ENCODE measurements around the gene ANO6. TPM values are rescaled to one million over a fixed set of nuclear protein-coding genes. Genes with fewer than 3 reads are reported as not detected.

ANO6 gene
- total RNA-seq, 2 donors from 2014 or later = 32.2 to 69.5 TPM

DNA sequence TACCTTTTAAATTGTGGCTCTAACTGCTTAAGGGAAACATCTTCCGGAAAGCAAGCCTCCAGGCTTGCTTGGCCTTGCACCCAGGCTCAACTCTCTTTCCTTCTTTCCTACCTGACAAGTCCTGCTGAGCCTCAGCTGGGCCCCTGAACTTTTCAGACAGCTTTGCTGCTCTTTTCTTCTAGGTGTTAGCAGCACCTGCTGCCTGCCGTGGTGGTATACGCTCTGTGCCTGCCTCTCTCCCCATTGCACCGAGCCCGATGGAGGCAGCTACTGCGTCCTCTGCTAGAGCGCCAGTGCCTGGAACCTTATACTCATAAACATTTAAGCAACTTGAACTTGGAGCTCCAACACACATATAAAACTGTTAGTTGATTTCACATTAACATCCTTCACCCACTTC is 195.7 kb downstream of the ANO6 start:
- no peak overlapping the region for H3K4me3 Mint-ChIP-seq
- no peak for ATAC-seq
- H3K9me3 ChIP-seq (ENCODE audit: control insufficient read depth, low read length, poor library complexity, severe bottlenecking) = no peaks in the 10 kb centered on the region
- peaks cover 16% of the 10 kb centered on the region for H3K36me3 Mint-ChIP-seq (ENCODE audit: low read depth)
- no peak for DNase-seq
- no peaks in the 10 kb centered on the region for H3K27me3 Mint-ChIP-seq
- H3K27ac Mint-ChIP-seq = no peak overlapping the region
- peaks cover 6% of the 10 kb centered on the region for H3K4me1 Mint-ChIP-seq

DNA sequence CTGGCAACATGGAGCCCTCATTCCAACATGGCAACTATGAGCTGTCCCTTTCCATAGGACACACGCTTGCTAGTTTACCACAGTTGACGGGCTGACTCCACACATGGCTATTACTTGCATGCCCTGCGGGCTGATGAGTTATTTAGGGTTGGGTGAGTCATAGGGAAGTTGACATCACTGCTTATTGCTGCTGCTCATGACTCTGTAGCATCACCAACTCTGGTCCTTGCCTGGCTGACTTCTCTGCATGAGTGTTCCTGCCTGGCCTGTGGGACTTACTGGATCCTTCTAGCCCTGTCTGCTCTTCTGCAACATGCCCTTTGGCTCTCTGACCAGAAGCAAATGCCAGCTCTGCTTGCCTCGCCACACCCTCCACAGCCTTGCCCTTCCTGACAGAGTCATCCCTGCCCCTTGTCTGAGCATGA is 199.5 kb downstream of the ANO6 start:
- Mint-ChIP-seq H3K27me3 (no peaks in the 10 kb centered on the region), H3K36me3 (ENCODE audit: low read depth) (peaks cover 5% of the 10 kb centered on the region), H3K4me1 (peaks cover 3% of the 10 kb centered on the region), H3K27ac (peak overlapping the region; percentile 21), H3K4me3 (no peak overlapping the region)
- H3K9me3 ChIP-seq (ENCODE audit: control insufficient read depth, low read length, poor library complexity, severe bottlenecking) = no peaks in the 10 kb centered on the region
- ATAC-seq = peak; percentile 30
- no peak for DNase-seq

DNA sequence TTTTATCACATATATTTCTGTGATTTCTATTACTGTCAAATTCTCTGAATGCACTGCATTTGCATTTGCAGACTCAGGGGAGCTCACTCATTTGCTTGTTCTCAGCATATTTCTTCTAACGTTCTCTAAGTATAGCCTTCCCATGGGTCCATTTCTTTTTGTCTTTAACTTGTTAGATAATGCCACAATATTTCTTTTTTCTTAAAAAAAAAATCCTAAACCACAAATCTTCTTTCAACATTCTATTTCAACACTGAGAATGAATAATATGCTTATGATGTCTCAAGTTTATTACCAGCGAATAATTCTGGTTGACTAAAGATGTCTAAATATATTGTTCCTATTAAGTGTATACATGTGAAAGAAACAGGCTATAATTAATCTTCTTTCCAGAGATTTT is 200.2 kb downstream of the ANO6 start:
- H3K4me1 Mint-ChIP-seq = peaks cover 3% of the 10 kb centered on the region
- H3K27me3 Mint-ChIP-seq = no peaks in the 10 kb centered on the region
- DNase-seq = no peak
- peak overlapping the region; percentile 21 for H3K27ac Mint-ChIP-seq
- no peak overlapping the region for H3K4me3 Mint-ChIP-seq
- peaks cover 5% of the 10 kb centered on the region for H3K36me3 Mint-ChIP-seq (ENCODE audit: low read depth)
- ATAC-seq = no peak
- H3K9me3 ChIP-seq (ENCODE audit: control insufficient read depth, low read length, poor library complexity, severe bottlenecking) = no peaks in the 10 kb centered on the region

DNA sequence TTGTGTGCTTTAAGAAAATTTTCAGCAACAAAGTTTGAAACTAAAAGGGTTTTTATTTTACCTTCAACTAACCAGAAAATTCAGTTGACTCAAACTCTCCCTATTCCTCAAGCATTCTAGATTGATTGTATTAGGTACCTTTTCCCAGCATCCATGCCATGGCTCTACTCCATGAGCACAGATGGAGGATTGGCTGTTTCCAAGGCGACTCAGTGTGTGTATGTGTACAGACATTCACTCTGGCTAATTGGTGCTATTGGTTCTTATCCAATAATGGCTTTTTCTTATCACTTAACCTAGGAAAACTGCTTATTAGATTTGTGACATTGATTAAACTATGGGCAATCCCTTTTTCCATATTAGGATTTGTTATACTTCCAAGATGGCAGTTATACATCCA is 202.6 kb downstream of the ANO6 start:
- Mint-ChIP-seq H3K4me3 (no peak overlapping the region), H3K27me3 (no peaks in the 10 kb centered on the region), H3K36me3 (ENCODE audit: low read depth) (no peaks in the 10 kb centered on the region), H3K27ac (no peak overlapping the region), H3K4me1 (no peaks in the 10 kb centered on the region)
- DNase-seq = no peak
- ATAC-seq = no peak
- H3K9me3 ChIP-seq (ENCODE audit: control insufficient read depth, low read length, poor library complexity, severe bottlenecking) = no peaks in the 10 kb centered on the region

- no peaks in the 10 kb centered on the region for H3K4me1 Mint-ChIP-seq
- no peak overlapping the region for H3K27ac Mint-ChIP-seq
- no peak overlapping the region for H3K4me3 Mint-ChIP-seq
- no peaks in the 10 kb centered on the region for H3K27me3 Mint-ChIP-seq
- ATAC-seq (no peak), DNase-seq (no peak)
- H3K9me3 ChIP-seq (ENCODE audit: control insufficient read depth, low read length, poor library complexity, severe bottlenecking) = no peaks in the 10 kb centered on the region
- no peaks in the 10 kb centered on the region for H3K36me3 Mint-ChIP-seq (ENCODE audit: low read depth)
Observed at GRCh38 chr12:45419317-45419814, 203.5 kb downstream of the ANO6 start.

- Mint-ChIP-seq H3K4me3 (no peak overlapping the region), H3K36me3 (ENCODE audit: low read depth) (peaks cover 11% of the 10 kb centered on the region), H3K4me1 (peaks cover 3% of the 10 kb centered on the region), H3K27ac (no peak overlapping the region), H3K27me3 (no peaks in the 10 kb centered on the region)
- H3K9me3 ChIP-seq (ENCODE audit: control insufficient read depth, low read length, poor library complexity, severe bottlenecking) = no peaks in the 10 kb centered on the region
- DNase-seq (no peak), ATAC-seq (no peak)
Observed at GRCh38 chr12:45421736-45422135, 205.8 kb downstream of the ANO6 start.

- peaks cover 3% of the 10 kb centered on the region for H3K4me1 Mint-ChIP-seq
- ATAC-seq (no peak), DNase-seq (no peak)
- no peak overlapping the region for H3K4me3 Mint-ChIP-seq
- H3K9me3 ChIP-seq (ENCODE audit: control insufficient read depth, low read length, poor library complexity, severe bottlenecking) = no peaks in the 10 kb centered on the region
- H3K36me3 Mint-ChIP-seq (ENCODE audit: low read depth) = peaks cover 17% of the 10 kb centered on the region
- H3K27ac Mint-ChIP-seq = no peak overlapping the region
- no peaks in the 10 kb centered on the region for H3K27me3 Mint-ChIP-seq
Observed at GRCh38 chr12:45423931-45424330, 208.0 kb downstream of the ANO6 start.

DNA sequence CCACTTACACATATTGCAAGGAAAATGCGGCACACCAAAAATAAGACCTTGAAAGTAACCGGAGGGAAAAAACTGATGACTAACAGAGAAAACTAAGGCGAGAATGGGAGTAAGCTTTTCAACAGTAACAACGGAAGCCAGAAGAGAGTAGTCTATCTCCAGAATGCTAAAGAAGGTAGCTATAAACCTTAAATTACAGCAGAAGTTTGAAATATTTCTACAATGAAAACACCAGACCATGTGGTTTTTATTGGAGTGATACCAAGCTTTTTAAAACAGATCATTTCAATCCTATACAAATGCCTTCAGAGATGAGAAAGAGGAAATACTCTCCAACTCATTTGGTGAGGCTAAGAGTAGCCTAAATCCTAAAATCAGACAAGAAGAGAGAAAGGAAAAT is 209.5 kb downstream of the ANO6 start:
- H3K9me3 ChIP-seq (ENCODE audit: control insufficient read depth, low read length, poor library complexity, severe bottlenecking) = no peaks in the 10 kb centered on the region
- Mint-ChIP-seq H3K4me1 (peaks cover 4% of the 10 kb centered on the region), H3K27me3 (no peaks in the 10 kb centered on the region), H3K4me3 (no peak overlapping the region), H3K36me3 (ENCODE audit: low read depth) (peaks cover 17% of the 10 kb centered on the region), H3K27ac (no peak overlapping the region)
- ATAC-seq = no peak
- DNase-seq = no peak

GRCh38 chr12:45426294-45426693 is 210.4 kb downstream of the ANO6 start:
- H3K27me3 Mint-ChIP-seq = no peaks in the 10 kb centered on the region
- ATAC-seq (no peak), DNase-seq (no peak)
- H3K4me1 Mint-ChIP-seq = peaks cover 6% of the 10 kb centered on the region
- peaks cover 17% of the 10 kb centered on the region for H3K36me3 Mint-ChIP-seq (ENCODE audit: low read depth)
- H3K4me3 Mint-ChIP-seq = no peak overlapping the region
- H3K9me3 ChIP-seq (ENCODE audit: control insufficient read depth, low read length, poor library complexity, severe bottlenecking) = no peaks in the 10 kb centered on the region
- peak overlapping the region; percentile 3 for H3K27ac Mint-ChIP-seq

- no peak overlapping the region for H3K4me3 Mint-ChIP-seq
- no peak overlapping the region for H3K27ac Mint-ChIP-seq
Observed at GRCh38 chr12:45427042-45427441, 211.1 kb downstream of the ANO6 start.

GRCh38 chr12:45429831-45430230 is 213.9 kb downstream of the ANO6 start:
- Mint-ChIP-seq H3K36me3 (ENCODE audit: low read depth) (peaks cover 17% of the 10 kb centered on the region), H3K27me3 (no peaks in the 10 kb centered on the region), H3K4me1 (peaks cover 6% of the 10 kb centered on the region), H3K4me3 (no peak overlapping the region), H3K27ac (no peak overlapping the region)
- no peak for DNase-seq
- ATAC-seq = no peak
- no peaks in the 10 kb centered on the region for H3K9me3 ChIP-seq (ENCODE audit: control insufficient read depth, low read length, poor library complexity, severe bottlenecking)

More at GRCh38 chr12:45427042-45427441, 211.1 kb downstream of the ANO6 start:
- peaks cover 6% of the 10 kb centered on the region for H3K4me1 Mint-ChIP-seq
- H3K9me3 ChIP-seq (ENCODE audit: control insufficient read depth, low read length, poor library complexity, severe bottlenecking) = no peaks in the 10 kb centered on the region
- no peak for DNase-seq
- no peak for ATAC-seq
- no peaks in the 10 kb centered on the region for H3K27me3 Mint-ChIP-seq
- H3K36me3 Mint-ChIP-seq (ENCODE audit: low read depth) = peaks cover 17% of the 10 kb centered on the region

- Mint-ChIP-seq H3K4me1 (peaks cover 4% of the 10 kb centered on the region), H3K27me3 (no peaks in the 10 kb centered on the region), H3K4me3 (no peak overlapping the region), H3K36me3 (ENCODE audit: low read depth) (peaks cover 11% of the 10 kb centered on the region), H3K27ac (peak overlapping the region; percentile 3)
- H3K9me3 ChIP-seq (ENCODE audit: control insufficient read depth, low read length, poor library complexity, severe bottlenecking) = no peaks in the 10 kb centered on the region
- no peak for DNase-seq
- ATAC-seq = no peak
Observed at GRCh38 chr12:45431126-45431525, 215.2 kb downstream of the ANO6 start.

DNA sequence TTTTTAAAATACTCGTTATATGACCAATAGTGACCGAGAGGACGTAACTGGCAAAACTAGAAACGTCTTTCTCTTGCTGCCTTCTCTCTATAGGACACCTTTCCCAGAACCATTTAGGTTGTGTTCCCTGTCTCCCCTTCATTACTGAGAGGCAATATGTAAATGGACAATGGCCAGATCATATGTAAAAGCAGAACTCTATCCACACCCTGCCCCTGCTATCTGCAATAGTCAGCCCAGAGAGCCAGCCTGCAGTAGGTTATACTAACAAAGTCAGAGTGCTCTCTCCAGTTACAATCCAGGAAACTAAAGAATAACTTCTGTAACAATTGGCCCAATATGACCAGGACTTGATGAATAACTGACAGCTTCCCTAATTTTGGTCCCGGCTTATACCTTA is 216.8 kb downstream of the ANO6 start:
- Mint-ChIP-seq H3K4me3 (no peak overlapping the region), H3K36me3 (ENCODE audit: low read depth) (no peaks in the 10 kb centered on the region), H3K27ac (no peak overlapping the region), H3K27me3 (no peaks in the 10 kb centered on the region), H3K4me1 (peaks cover 4% of the 10 kb centered on the region)
- no peaks in the 10 kb centered on the region for H3K9me3 ChIP-seq (ENCODE audit: control insufficient read depth, low read length, poor library complexity, severe bottlenecking)
- DNase-seq = no peak
- ATAC-seq = no peak

GRCh38 chr12:45433441-45433868 is 217.6 kb downstream of the ANO6 start:
- Mint-ChIP-seq H3K4me1 (peaks cover 4% of the 10 kb centered on the region), H3K4me3 (no peak overlapping the region), H3K27ac (no peak overlapping the region), H3K36me3 (ENCODE audit: low read depth) (no peaks in the 10 kb centered on the region), H3K27me3 (no peaks in the 10 kb centered on the region)
- ATAC-seq (no peak), DNase-seq (no peak)
- no peaks in the 10 kb centered on the region for H3K9me3 ChIP-seq (ENCODE audit: control insufficient read depth, low read length, poor library complexity, severe bottlenecking)
